HCT116 (cell line): ENCODE results near the gene SMG6. TPM values are rescaled to one million over a fixed set of nuclear protein-coding genes. Genes with fewer than 3 reads are reported as not detected.

Experiments used
- ATAC-seq: fragments of 200-7000 bp; cut with Tn5 transposase; 2 replicates; pipeline ENCODE4 v1.9.1; 2020; ENCODE audit warnings: mild to moderate bottlenecking, moderate library complexity
- BruUV-seq: library from RNA; stranded (reverse); fragments of 400-500 nt; replicated peaks from 2 replicates; lab custom pipeline; 2021; lab: Mats Ljungman, UMichigan
- CTCF ChIA-PET: fragments of 300-600 bp; sonication (Branson Sonifier 250); formaldehyde crosslinking; loops from one replicate; lab custom pipeline; 2021; ENCODE audit warnings: antibody characterized with exemption; lab: Charles Lee
- POLR2A ChIA-PET: fragments of 300-600, 350-600 bp; sonication (Branson Sonifier 250); formaldehyde crosslinking; loops from one replicate; lab custom pipeline; 2021; ENCODE audit warnings: antibody characterized with exemption; lab: Charles Lee
- RAD21 ChIA-PET, 2 experiments: fragments of 300-600 bp; sonication (Branson Sonifier 250); formaldehyde crosslinking; loops; one replicate each; lab custom pipeline; 2023; ENCODE audit warnings: low total read pairs in 2 of 2; ENCODE audit not compliant: uncharacterized antibody in 2 of 2, unreplicated experiment in 2 of 2, low non-redundant PET in 1 of 2; lab: Charles Lee
- DNase-seq: peaks from one replicate; pipeline ENCODE4 v3.0.0-alpha.2; 2010; ENCODE audit warnings: low read depth, low spot score
- H2AFZ ChIP-seq: fragments of 200-600 bp; shearing (Covaris generic), sonication (generic); 2 replicates; pipeline ENCODE4 v1.6.1; 2017; ENCODE audit warnings: low read depth, mixed run types, mixed read lengths, antibody characterized with exemption, low read length; ENCODE audit not compliant: poor library complexity, severe bottlenecking
- H3K27ac ChIP-seq: 2 replicates; pipeline ENCODE4 v1.5.1; 2012; ENCODE audit warnings: low read depth, low read length
- H3K27me3 ChIP-seq: fragments of 200-600 bp; sonication (generic); 2 replicates; pipeline ENCODE4 v1.6.1; 2016; ENCODE audit warnings: mixed run types, low read length, mixed read lengths; ENCODE audit not compliant: insufficient read depth
- H3K36me3 ChIP-seq, 2 experiments: fragments of 200-500 bp in 1 of 2; fragments of 200-600 bp in 1 of 2; sonication (Bioruptor generic) in 1 of 2; sonication (generic) in 1 of 2; 2 replicates each; pipeline versions ENCODE4 v1.5.1 to v1.6.1; 2014 to 2016; ENCODE audit warnings: low read length in 2 of 2, inconsistent platforms in 1 of 2, mixed read lengths in 1 of 2, mixed run types in 1 of 2; ENCODE audit not compliant: insufficient read depth in 2 of 2, control insufficient read depth in 1 of 2
- H3K4me1 ChIP-seq, 2 experiments: fragments of 200-600 bp in 1 of 2; sonication (generic) in 1 of 2; 2 replicates each; pipeline versions ENCODE4 v1.5.1 to v1.6.1; 2012 to 2017; ENCODE audit warnings: low read length in 2 of 2, inconsistent platforms in 1 of 2, mild to moderate bottlenecking in 1 of 2, mixed read lengths in 1 of 2, mixed run types in 1 of 2, moderate library complexity in 1 of 2; ENCODE audit not compliant: insufficient read depth in 2 of 2, control insufficient read depth in 1 of 2
- H3K4me2 ChIP-seq: fragments of 200-600 bp; sonication (generic); 2 replicates; pipeline ENCODE4 v1.6.1; 2017; ENCODE audit warnings: mixed run types, low read length, mixed read lengths
- H3K4me3 ChIP-seq, 2 experiments: fragments of 200-600 bp in 1 of 2; sonication (generic) in 1 of 2; replicated peaks in 1 of 2; 2 replicates each; pipeline ENCODE4 v1.5.1; 2011 to 2016; ENCODE audit warnings: low read length in 2 of 2, control low read depth in 1 of 2, low read depth in 1 of 2, mild to moderate bottlenecking in 1 of 2, mixed read lengths in 1 of 2, mixed run types in 1 of 2
- H3K79me2 ChIP-seq: fragments of 200-600 bp; sonication (generic); 2 replicates; pipeline ENCODE4 v1.6.1; 2017; ENCODE audit warnings: mild to moderate bottlenecking, mixed run types, low read length, moderate library complexity, mixed read lengths; ENCODE audit not compliant: insufficient read depth
- H3K9ac ChIP-seq: fragments of 200-600 bp; sonication (generic); 2 replicates; pipeline ENCODE4 v1.6.1; 2016; ENCODE audit warnings: low read length, mixed read lengths
- H3K9me2 ChIP-seq: fragments of 200-600 bp; sonication (generic), shearing (Covaris generic); 2 replicates; pipeline ENCODE4 v1.6.1; 2017; ENCODE audit warnings: mixed run types, mild to moderate bottlenecking, moderate library complexity; ENCODE audit not compliant: insufficient read depth
- H3K9me3 ChIP-seq, 2 experiments: fragments of 200-500 bp in 1 of 2; fragments of 200-600 bp in 1 of 2; sonication (Bioruptor generic) in 1 of 2; sonication (generic) in 1 of 2; 2 replicates each; pipeline ENCODE4 v1.6.1; 2014 to 2017; ENCODE audit warnings: low read length in 2 of 2, mixed read lengths in 2 of 2, inconsistent platforms in 1 of 2, low read depth in 1 of 2, mild to moderate bottlenecking in 1 of 2, mixed run types in 1 of 2, moderate library complexity in 1 of 2; ENCODE audit not compliant: control insufficient read depth in 1 of 2, insufficient read depth in 1 of 2
- H4K20me1 ChIP-seq: fragments of 200-600 bp; sonication (generic), shearing (Covaris generic); 2 replicates; pipeline ENCODE4 v1.6.1; 2017; ENCODE audit warnings: mixed run types, mild to moderate bottlenecking, moderate library complexity; ENCODE audit not compliant: insufficient read depth
- CEBPB ChIP-seq: IDR thresholded peaks from 2 replicates; pipeline ENCODE4 v1.6.1; 2012; ENCODE audit warnings: low read depth
- EZH2 ChIP-seq: fragments of 200-600 bp; sonication (generic); IDR thresholded peaks from 2 replicates; pipeline ENCODE4 v1.6.1; 2017; ENCODE audit warnings: antibody characterized with exemption, mixed run types
- EZH2phosphoT487 ChIP-seq: fragments of 200-600 bp; IDR thresholded peaks from 2 replicates; pipeline ENCODE4 v1.6.1; 2018; ENCODE audit warnings: antibody characterized with exemption, borderline replicate concordance
- FOSL1 ChIP-seq: IDR thresholded peaks from 2 replicates; pipeline ENCODE4 v1.6.1; 2012; ENCODE audit warnings: low read depth
- POLR2A ChIP-seq: IDR thresholded peaks from 2 replicates; pipeline ENCODE4 v1.7.0; 2011; ENCODE audit warnings: borderline replicate concordance; ENCODE audit not compliant: insufficient read depth, insufficient read length; ENCODE audit errors: extremely low read depth
- RAD21 ChIP-seq: IDR thresholded peaks from 2 replicates; pipeline ENCODE4 v1.6.1; 2012; ENCODE audit warnings: low read depth, mild to moderate bottlenecking
- SP1 ChIP-seq: IDR thresholded peaks from 2 replicates; pipeline ENCODE4 v1.6.1; 2012; ENCODE audit warnings: low read depth
- YY1 ChIP-seq: IDR thresholded peaks from 2 replicates; pipeline ENCODE4 v1.6.1; 2011; ENCODE audit warnings: low read length, low read depth, moderate library complexity, mild to moderate bottlenecking; ENCODE audit not compliant: insufficient replicate concordance; ENCODE audit errors: extremely low read depth
- ZNF274 ChIP-seq: fragments of 200-500 bp; sonication (Bioruptor generic); IDR thresholded peaks from 2 replicates; pipeline ENCODE4 v1.6.1; 2014; ENCODE audit warnings: mild to moderate bottlenecking, low read depth, low read length, inconsistent platforms
- intact Hi-C: fragments of 100-400 bp; cut with micrococcal nuclease; formaldehyde crosslinking; loops from 2 replicates; pipeline ENCODE4 v1.10.0; 2022
- total RNA-seq: library from RNA; stranded (reverse); gene quantifications from one replicate; pipeline ENCODE4 v1.2.1, GENCODE V29; 2021; ENCODE audit not compliant: unreplicated experiment
- TF ChIP-seq, protein P1 (sequence below), 3 experiments: fragments of 200-600 bp in 1 of 3; sonication (generic) in 1 of 3; IDR thresholded peaks in 2 of 3; conservative IDR thresholded peaks in 1 of 3; 2 replicates each; pipeline ENCODE4 v1.5.1; 2012 to 2017; ENCODE audit warnings: low read depth in 2 of 3, low read length in 2 of 3, antibody characterized with exemption in 1 of 3, borderline replicate concordance in 1 of 3, control low read depth in 1 of 3, mild to moderate bottlenecking in 1 of 3, mixed read lengths in 1 of 3, mixed run types in 1 of 3, moderate library complexity in 1 of 3; ENCODE audit not compliant: insufficient read depth in 1 of 3

SMG6 gene
- total RNA-seq, 1 experiment from 2014 or later: 23.1 TPM

DNA sequence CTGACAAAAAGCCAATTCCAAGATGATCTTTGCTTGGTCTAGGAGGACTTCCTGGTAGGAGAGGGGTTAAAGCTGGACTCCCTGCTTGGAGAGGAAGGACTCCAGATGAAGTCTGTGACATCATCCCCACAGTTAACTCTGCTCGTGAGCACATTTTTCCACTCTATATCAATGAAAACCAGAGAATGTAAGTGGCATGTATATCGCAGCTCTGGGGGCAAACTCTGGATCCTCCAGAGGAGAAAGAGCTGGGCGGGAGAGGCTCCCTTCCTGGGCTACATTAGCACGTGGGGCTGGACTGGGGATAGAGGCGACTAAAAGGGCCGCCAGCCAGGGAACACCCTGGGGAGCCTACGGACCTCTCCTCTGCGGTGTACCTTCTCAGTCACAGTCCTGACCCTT, 214.6 kb downstream of the SMG6 start:
- Histone ChIP-seq H2AFZ (no peak overlapping the region), H3K27me3 (no peaks in the 10 kb centered on the region), H3K4me3 (no peak overlapping the region), H3K79me2 (no peaks in the 10 kb centered on the region), H3K4me1 (peaks cover 6 to 16% of the 10 kb centered on the region in 2 experiments; a peak in 3 of 4 replicates), H4K20me1 (no peaks in the 10 kb centered on the region), H3K9me2 (no peaks in the 10 kb centered on the region), H3K4me2 (no peak overlapping the region), H3K9ac (no peak overlapping the region), H3K27ac (no peak overlapping the region), H3K36me3 (no peaks in the 10 kb centered on the region), H3K9me3 (no peaks in the 10 kb centered on the region)
- RAD21 ChIA-PET: no interaction called here
- DNase-seq (no peak), ATAC-seq (no peak)
- POLR2A ChIA-PET: no interaction called here
- CTCF ChIA-PET: no interaction called here
- no TSS peak for BruUV-seq
- TF ChIP-seq YY1: no peak
- TF ChIP-seq, protein P1, sequence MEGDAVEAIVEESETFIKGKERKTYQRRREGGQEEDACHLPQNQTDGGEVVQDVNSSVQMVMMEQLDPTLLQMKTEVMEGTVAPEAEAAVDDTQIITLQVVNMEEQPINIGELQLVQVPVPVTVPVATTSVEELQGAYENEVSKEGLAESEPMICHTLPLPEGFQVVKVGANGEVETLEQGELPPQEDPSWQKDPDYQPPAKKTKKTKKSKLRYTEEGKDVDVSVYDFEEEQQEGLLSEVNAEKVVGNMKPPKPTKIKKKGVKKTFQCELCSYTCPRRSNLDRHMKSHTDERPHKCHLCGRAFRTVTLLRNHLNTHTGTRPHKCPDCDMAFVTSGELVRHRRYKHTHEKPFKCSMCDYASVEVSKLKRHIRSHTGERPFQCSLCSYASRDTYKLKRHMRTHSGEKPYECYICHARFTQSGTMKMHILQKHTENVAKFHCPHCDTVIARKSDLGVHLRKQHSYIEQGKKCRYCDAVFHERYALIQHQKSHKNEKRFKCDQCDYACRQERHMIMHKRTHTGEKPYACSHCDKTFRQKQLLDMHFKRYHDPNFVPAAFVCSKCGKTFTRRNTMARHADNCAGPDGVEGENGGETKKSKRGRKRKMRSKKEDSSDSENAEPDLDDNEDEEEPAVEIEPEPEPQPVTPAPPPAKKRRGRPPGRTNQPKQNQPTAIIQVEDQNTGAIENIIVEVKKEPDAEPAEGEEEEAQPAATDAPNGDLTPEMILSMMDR (IDR thresholded peaks at IDR 0.05 in 2 of 3, conservative IDR thresholded peaks at IDR 0.05 in 1 of 3; ENCODE audit: borderline replicate concordance in 1 of 3, insufficient read depth in 1 of 3, low read depth in 2 of 3, low read length in 2 of 3): no peak
- TF ChIP-seq EZH2phosphoT487: no peak
- no peak for TF ChIP-seq FOSL1
- no peak for TF ChIP-seq SP1
- no peak for TF ChIP-seq ZNF274
- no peak for TF ChIP-seq RAD21
- TF ChIP-seq POLR2A: no peak
- intact Hi-C loops: no loop called here

DNA sequence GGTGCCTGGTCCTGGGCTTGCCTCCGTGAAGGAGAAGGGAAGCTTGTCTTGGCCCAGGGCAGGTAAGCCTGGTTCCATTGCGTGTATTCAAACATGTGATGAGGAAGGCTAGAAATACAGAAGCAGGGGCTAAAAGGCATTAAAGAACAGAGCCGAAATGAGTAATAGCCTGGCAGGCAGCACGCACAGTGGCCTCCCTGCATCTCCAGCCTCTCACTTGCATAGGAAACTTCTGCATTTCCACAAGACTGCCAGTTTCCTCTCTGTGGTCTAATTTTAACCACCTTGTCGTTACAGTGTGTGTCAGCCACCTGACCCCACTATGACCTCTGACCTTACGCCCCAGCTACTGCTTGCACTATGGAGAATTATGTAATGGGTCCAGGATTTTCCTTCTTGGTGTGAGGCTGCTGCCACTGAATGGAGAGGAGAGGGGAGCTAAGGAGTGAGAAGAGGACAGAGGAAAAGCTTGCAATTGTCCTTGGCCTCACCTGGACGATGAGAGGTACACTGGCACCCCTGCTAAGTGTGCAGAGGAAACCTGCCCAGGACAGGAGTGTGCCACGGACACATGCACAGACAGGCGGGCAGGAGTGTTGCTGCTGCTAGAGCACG, 215.9 kb downstream of the SMG6 start:
- Histone ChIP-seq H3K4me3 (no peak overlapping the region), H3K9ac (no peak overlapping the region), H3K4me2 (no peak overlapping the region), H4K20me1 (no peaks in the 10 kb centered on the region), H3K27me3 (no peaks in the 10 kb centered on the region), H3K4me1 (peaks cover 6 to 22% of the 10 kb centered on the region in 2 experiments; a peak in 3 of 4 replicates), H2AFZ (no peak overlapping the region), H3K27ac (no peak overlapping the region), H3K36me3 (no peaks in the 10 kb centered on the region), H3K9me3 (no peaks in the 10 kb centered on the region), H3K9me2 (no peaks in the 10 kb centered on the region), H3K79me2 (no peaks in the 10 kb centered on the region)
- ChIA-PET RAD21 (no interaction called here), CTCF (no interaction called here), POLR2A (no interaction called here)
- intact Hi-C loops: no loop called here
- no TSS peak for BruUV-seq
- no peak for TF ChIP-seq EZH2phosphoT487
- no peak for TF ChIP-seq FOSL1
- TF ChIP-seq RAD21: no peak
- no peak for TF ChIP-seq EZH2
- TF ChIP-seq CEBPB: no peak
- DNase-seq (no peak), ATAC-seq (no peak)
